ENCODE results near the gene CIZ1. TPM values are rescaled to one million over a fixed set of nuclear protein-coding genes. Genes with fewer than 3 reads are reported as not detected.

CIZ1 gene
- total and polyA plus RNA-seq, 2 of the 13 experiments (the other 11 are each of a cell fraction or from before 2014, with no cell fraction given): 30.6 to 50.3 TPM

DNA sequence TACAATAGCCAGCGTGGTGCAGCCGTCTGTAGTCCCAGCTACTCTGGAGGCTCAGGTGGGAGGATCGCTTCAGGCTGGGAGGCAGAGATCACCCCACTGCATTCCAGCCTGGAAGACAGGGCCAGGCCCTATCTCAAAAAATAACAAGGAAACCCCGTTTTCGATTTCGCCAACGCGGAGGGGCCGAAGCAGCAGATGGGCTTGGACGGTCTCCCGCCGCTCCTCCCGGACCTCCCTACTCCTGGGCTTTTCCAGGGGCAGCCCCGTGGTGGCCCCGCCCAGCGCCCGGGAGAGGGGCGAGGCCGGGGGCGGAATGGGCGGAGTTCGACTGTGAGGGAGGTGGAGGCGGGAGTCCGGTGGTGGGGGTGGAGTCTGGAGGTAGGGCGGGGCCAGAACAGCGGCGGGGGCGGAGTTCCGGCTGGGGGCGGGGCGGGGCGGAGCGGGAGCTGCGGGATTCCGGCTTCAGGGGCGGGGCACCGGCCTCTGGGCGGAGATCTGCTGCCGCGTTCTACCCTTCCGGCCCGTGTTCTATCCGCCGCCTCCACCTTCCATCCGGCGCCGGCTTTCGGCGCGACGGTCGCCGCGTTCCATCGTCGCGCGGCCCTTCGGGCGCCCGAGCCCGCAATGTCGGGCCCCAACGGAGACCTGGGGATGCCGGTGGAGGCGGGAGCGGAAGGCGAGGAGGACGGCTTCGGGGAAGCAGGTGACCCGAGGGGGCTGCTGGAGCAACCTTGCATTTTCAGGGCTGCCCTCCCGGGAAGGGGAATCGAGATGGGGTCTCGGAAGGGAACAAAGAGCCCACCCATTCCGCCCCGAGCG lies 31.4 kb downstream of the CIZ1 start, which contains the start of gene BBLN (continued):
- no peak for TF ChIP-seq CREBL2 (CRISPR knock-in tag; IDR thresholded peaks at IDR 0.05; ENCODE audit: borderline replicate concordance)
- TF ChIP-seq, protein P1, sequence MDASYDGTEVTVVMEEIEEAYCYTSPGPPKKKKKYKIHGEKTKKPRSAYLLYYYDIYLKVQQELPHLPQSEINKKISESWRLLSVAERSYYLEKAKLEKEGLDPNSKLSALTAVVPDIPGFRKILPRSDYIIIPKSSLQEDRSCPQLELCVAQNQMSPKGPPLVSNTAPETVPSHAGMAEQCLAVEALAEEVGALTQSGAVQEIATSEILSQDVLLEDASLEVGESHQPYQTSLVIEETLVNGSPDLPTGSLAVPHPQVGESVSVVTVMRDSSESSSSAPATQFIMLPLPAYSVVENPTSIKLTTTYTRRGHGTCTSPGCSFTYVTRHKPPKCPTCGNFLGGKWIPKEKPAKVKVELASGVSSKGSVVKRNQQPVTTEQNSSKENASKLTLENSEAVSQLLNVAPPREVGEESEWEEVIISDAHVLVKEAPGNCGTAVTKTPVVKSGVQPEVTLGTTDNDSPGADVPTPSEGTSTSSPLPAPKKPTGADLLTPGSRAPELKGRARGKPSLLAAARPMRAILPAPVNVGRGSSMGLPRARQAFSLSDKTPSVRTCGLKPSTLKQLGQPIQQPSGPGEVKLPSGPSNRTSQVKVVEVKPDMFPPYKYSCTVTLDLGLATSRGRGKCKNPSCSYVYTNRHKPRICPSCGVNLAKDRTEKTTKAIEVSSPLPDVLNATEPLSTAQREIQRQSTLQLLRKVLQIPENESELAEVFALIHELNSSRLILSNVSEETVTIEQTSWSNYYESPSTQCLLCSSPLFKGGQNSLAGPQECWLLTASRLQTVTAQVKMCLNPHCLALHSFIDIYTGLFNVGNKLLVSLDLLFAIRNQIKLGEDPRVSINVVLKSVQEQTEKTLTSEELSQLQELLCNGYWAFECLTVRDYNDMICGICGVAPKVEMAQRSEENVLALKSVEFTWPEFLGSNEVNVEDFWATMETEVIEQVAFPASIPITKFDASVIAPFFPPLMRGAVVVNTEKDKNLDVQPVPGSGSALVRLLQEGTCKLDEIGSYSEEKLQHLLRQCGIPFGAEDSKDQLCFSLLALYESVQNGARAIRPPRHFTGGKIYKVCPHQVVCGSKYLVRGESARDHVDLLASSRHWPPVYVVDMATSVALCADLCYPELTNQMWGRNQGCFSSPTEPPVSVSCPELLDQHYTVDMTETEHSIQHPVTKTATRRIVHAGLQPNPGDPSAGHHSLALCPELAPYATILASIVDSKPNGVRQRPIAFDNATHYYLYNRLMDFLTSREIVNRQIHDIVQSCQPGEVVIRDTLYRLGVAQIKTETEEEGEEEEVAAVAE (CRISPR knock-in tag; IDR thresholded peaks at IDR 0.05; ENCODE audit: borderline replicate concordance): no peak; the same call in 1 of the 2 replicates
- no peak for TF ChIP-seq NPAS2 (CRISPR knock-in tag; IDR thresholded peaks at IDR 0.05; ENCODE audit: borderline replicate concordance)
- peak; percentile 27 for TF ChIP-seq ZNF18 (CRISPR knock-in tag; IDR thresholded peaks at IDR 0.05; ENCODE audit: insufficient replicate concordance)
- no peak for TF ChIP-seq NBN (conservative IDR thresholded peaks at IDR 0.05)
- peak; percentile 62; the same call in 1 of the 2 replicates for TF ChIP-seq TFDP2 (CRISPR knock-in tag; IDR thresholded peaks at IDR 0.05)
- TF ChIP-seq MBNL3 (CRISPR knock-in tag; conservative IDR thresholded peaks at IDR 0.05): no peak
- peak; percentile 24 for TF ChIP-seq HDAC1 (CRISPR knock-in tag; IDR thresholded peaks at IDR 0.05)
- TF ChIP-seq CC2D1A (CRISPR knock-in tag; IDR thresholded peaks at IDR 0.05): no peak
- no peak for TF ChIP-seq HINFP (CRISPR knock-in tag; IDR thresholded peaks at IDR 0.05; ENCODE audit: low read depth)
- TF ChIP-seq, protein P2, sequence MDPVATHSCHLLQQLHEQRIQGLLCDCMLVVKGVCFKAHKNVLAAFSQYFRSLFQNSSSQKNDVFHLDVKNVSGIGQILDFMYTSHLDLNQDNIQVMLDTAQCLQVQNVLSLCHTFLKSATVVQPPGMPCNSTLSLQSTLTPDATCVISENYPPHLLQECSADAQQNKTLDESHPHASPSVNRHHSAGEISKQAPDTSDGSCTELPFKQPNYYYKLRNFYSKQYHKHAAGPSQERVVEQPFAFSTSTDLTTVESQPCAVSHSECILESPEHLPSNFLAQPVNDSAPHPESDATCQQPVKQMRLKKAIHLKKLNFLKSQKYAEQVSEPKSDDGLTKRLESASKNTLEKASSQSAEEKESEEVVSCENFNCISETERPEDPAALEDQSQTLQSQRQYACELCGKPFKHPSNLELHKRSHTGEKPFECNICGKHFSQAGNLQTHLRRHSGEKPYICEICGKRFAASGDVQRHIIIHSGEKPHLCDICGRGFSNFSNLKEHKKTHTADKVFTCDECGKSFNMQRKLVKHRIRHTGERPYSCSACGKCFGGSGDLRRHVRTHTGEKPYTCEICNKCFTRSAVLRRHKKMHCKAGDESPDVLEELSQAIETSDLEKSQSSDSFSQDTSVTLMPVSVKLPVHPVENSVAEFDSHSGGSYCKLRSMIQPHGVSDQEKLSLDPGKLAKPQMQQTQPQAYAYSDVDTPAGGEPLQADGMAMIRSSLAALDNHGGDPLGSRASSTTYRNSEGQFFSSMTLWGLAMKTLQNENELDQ (CRISPR knock-in tag; IDR thresholded peaks at IDR 0.05; ENCODE audit: borderline replicate concordance): no peak
- peak; percentile 43; the same call in 1 of the 2 replicates for TF ChIP-seq SRY (CRISPR knock-in tag; IDR thresholded peaks at IDR 0.05)
- TF ChIP-seq, protein P3, sequence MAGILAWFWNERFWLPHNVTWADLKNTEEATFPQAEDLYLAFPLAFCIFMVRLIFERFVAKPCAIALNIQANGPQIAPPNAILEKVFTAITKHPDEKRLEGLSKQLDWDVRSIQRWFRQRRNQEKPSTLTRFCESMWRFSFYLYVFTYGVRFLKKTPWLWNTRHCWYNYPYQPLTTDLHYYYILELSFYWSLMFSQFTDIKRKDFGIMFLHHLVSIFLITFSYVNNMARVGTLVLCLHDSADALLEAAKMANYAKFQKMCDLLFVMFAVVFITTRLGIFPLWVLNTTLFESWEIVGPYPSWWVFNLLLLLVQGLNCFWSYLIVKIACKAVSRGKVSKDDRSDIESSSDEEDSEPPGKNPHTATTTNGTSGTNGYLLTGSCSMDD (CRISPR knock-in tag; IDR thresholded peaks at IDR 0.05): no peak
- no peak for TF ChIP-seq KLF12 (CRISPR knock-in tag; IDR thresholded peaks at IDR 0.05; ENCODE audit: borderline replicate concordance)
- TF ChIP-seq SMAD3 (CRISPR knock-in tag; IDR thresholded peaks at IDR 0.05): no peak

Data from HepG2 (cell line).